Stomach (tissue), 9 donors: Measurements from ENCODE around the gene PRUNE2. TPM values are rescaled to one million over a fixed set of nuclear protein-coding genes. Genes with fewer than 3 reads are reported as not detected.

Experiments
- DNase-seq, 2 donors: peaks; one replicate each; pipeline versions ENCODE4 v3.0.0 to v3.0.0-alpha.2; 2013 to 2019
- H3K27ac ChIP-seq, 5 donors: fragments of 200-600 bp in 4 of 5; sonication (generic) in 4 of 5; one replicate each; pipeline ENCODE4 v1.5.1; 2013 to 2019; ENCODE audit warnings: mild to moderate bottlenecking in 1 of 5, moderate library complexity in 1 of 5
- H3K27me3 ChIP-seq, 3 donors: fragments of 200-600 bp; sonication (generic); one replicate each; pipeline ENCODE4 v1.5.1; 2017 to 2019; ENCODE audit warnings: mixed run types in 1 of 3
- H3K36me3 ChIP-seq, 4 donors: fragments of 200-600 bp; sonication (generic); 1 replicate in 3 of 4; 2 replicates in 1 of 4; pipeline ENCODE4 v1.5.1; 2016 to 2019
- H3K4me1 ChIP-seq, 4 donors: fragments of 200-600 bp; sonication (generic); one replicate each; pipeline ENCODE4 v1.5.1; 2016 to 2019
- H3K4me3 ChIP-seq, 4 donors: fragments of 200-600 bp; sonication (generic) in 3 of 4; one replicate each; pipeline ENCODE4 v1.5.1; 2016 to 2019; ENCODE audit warnings: mild to moderate bottlenecking in 1 of 4
- H3K9me3 ChIP-seq, 4 donors: fragments of 200-600 bp; sonication (generic); one replicate each; pipeline ENCODE4 v1.5.1; 2016 to 2019
- EP300 ChIP-seq: sonication (generic); formaldehyde crosslinking; IDR thresholded peaks from one replicate; pipeline ENCODE4 v1.6.1; 2017; ENCODE audit warnings: antibody characterized with exemption
- POLR2A ChIP-seq, 4 donors: fragments of 450-650 bp; IDR thresholded peaks; one replicate each; pipeline ENCODE4 v1.6.1; 2016; ENCODE audit warnings: antibody characterized with exemption in 4 of 4, control low read depth in 2 of 4, mild to moderate bottlenecking in 1 of 4, moderate library complexity in 1 of 4
- POLR2AphosphoS5 ChIP-seq, 3 donors: sonication (generic); formaldehyde crosslinking; IDR thresholded peaks; one replicate each; pipeline ENCODE4 v1.6.1; 2016; ENCODE audit warnings: antibody characterized with exemption in 3 of 3
- WGBS, 5 donors: extraction: QIAGEN DNeasy Blood & Tissue Kit in 3 of 5; methylation state at CpG; one replicate each; pipeline versions ENCODE4 v1.1.5 to v1.1.7; 2013 to 2018; 5-methylcytosine and 5-hydroxymethylcytosine counted together
- intact Hi-C: fragments of 100-400 bp; cut with DNase I; formaldehyde crosslinking; loops from one replicate; pipeline ENCODE4 v1.15.1; 2023; ENCODE audit warnings: low total_unique reads
- polyA plus RNA-seq, 3 donors: library from polyadenylated mRNA; stranded (reverse); fragments of 200-250 nt; gene quantifications; one replicate each; pipeline ENCODE4 v1.2.3, GENCODE V29; 2013
- total RNA-seq, 5 donors: library from RNA; depleted of rRNA; stranded (reverse); fragments of >200 nt; gene quantifications; one replicate each; pipeline versions ENCODE4 v1.1.0 to v1.2.3, GENCODE V29; 2014 to 2016
- TF ChIP-seq, protein P1 (sequence below), 7 experiments: fragments of 450-650 bp in 4 of 7; fragments of 200-600 bp in 3 of 7; sonication (generic) in 3 of 7; IDR thresholded peaks; one replicate each; pipeline ENCODE4 v1.5.1; 2016 to 2019; ENCODE audit warnings: antibody characterized with exemption in 7 of 7, control low read depth in 2 of 7, mild to moderate bottlenecking in 1 of 7
- donor health status: healthy with polysubstance abuse.
- donor health status: Bipolar disorder and iron deficiency.
- donor health status: healthy.

Gene PRUNE2
- total and polyA plus RNA-seq, 8 donors = 2.6 to 311 (median 75.4) TPM

DNA sequence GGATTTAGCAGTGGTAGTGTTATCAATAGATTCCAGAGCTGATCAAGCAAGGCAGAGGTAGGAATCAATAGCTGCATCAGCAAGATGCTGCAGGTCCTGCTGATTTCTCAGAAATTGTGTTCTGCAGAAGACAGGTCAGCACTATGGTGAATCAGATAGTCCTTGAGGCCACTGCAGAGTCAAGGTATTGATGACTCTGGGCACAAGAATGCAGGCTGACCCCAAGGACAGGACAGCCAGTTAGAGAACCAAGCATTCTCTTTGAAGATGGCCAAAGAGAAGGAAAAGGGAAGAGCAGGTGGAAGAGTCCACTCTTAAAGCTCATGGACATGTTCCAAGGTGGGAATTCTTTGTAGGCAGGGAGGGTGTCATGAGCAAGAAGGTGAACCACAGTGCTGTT lies 28.0 kb downstream of the PRUNE2 start:
- TF ChIP-seq, protein P1, sequence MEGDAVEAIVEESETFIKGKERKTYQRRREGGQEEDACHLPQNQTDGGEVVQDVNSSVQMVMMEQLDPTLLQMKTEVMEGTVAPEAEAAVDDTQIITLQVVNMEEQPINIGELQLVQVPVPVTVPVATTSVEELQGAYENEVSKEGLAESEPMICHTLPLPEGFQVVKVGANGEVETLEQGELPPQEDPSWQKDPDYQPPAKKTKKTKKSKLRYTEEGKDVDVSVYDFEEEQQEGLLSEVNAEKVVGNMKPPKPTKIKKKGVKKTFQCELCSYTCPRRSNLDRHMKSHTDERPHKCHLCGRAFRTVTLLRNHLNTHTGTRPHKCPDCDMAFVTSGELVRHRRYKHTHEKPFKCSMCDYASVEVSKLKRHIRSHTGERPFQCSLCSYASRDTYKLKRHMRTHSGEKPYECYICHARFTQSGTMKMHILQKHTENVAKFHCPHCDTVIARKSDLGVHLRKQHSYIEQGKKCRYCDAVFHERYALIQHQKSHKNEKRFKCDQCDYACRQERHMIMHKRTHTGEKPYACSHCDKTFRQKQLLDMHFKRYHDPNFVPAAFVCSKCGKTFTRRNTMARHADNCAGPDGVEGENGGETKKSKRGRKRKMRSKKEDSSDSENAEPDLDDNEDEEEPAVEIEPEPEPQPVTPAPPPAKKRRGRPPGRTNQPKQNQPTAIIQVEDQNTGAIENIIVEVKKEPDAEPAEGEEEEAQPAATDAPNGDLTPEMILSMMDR (IDR thresholded peaks at IDR 0.05) = no peak
- TF ChIP-seq POLR2AphosphoS5 (IDR thresholded peaks at IDR 0.05) (no peak), POLR2A (IDR thresholded peaks at IDR 0.05) (no peak), EP300 (no peak)
- H3K4me1 ChIP-seq = peaks cover 0 to 13% (median 0%) of the 10 kb centered on the region in 4 donors
- DNase-seq = no peak
- intact Hi-C loops = no loop called here
- no peaks in the 10 kb centered on the region for H3K27me3 ChIP-seq
- no peaks in the 10 kb centered on the region for H3K36me3 ChIP-seq
- H3K4me3 ChIP-seq = no peak overlapping the region
- no peaks in the 10 kb centered on the region for H3K9me3 ChIP-seq
- H3K27ac ChIP-seq = peak overlapping the region in 4 of 5 donors; percentile 27 to 85 (median 77)

DNA sequence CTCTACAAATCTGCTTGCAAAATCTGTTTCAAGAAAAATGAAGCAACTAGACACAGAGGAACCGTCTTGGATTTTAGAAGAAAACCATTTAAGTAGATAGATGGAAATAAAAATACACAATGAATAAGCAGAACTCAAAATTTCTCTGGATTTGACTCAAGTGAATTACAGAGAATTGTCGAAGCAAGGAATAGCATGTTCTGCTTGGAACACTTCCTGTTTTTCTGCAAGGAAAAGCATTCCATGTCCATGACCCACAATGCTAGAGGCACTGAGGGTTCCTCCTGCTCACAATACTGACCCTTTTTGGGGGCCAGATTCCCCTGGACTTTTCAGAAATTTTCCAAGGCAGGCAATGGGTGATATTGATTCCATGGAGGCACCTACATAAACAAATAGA lies 29.8 kb downstream of the PRUNE2 start:
- intact Hi-C loops = no loop called here
- H3K27ac ChIP-seq = peak overlapping the region in 4 of 5 donors; percentile 71 to 85 (median 77)

DNA sequence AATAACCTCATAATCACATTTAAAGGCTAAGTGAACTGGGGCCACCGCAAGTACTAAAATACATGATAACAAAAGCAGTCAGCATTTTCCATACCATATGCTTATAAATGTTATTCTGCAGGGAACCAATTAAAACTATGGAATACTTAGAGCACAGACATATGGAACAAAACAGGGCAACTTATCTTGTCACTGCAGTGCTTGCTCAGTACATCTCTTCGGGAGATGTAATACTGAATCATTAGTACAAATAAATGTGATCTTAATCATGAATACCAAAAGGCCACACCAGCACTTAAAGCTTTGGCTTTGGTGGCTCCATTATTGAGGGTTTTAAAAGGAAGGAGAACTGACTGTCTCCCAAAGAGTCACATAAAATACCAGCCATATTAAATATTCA lies 32.1 kb downstream of the PRUNE2 start:
- intact Hi-C loops = no loop called here
- 65 to 79% (median 75%) methylated on average over 2 of the region's 2 CpGs for WGBS, 5 donors
- Histone ChIP-seq H3K4me3 (no peak overlapping the region), H3K27me3 (peaks cover 0 to 10% (median 5%) of the 10 kb centered on the region in 3 donors), H3K36me3 (no peaks in the 10 kb centered on the region), H3K27ac (peak overlapping the region in 4 of 5 donors; percentile 71 to 85 (median 77)), H3K4me1 (peaks cover 0 to 20% (median 0%) of the 10 kb centered on the region in 4 donors), H3K9me3 (no peaks in the 10 kb centered on the region)
- no peak for DNase-seq
- TF ChIP-seq POLR2AphosphoS5 (IDR thresholded peaks at IDR 0.05) (no peak), EP300 (no peak), POLR2A (IDR thresholded peaks at IDR 0.05) (no peak)
- TF ChIP-seq, protein P1 (IDR thresholded peaks at IDR 0.05) = no peak

More for the DNA sequence above, 29.8 kb downstream of the PRUNE2 start:
- peaks cover 0 to 4% (median 0%) of the 10 kb centered on the region in 3 donors for H3K27me3 ChIP-seq
- WGBS, 5 donors = 35 to 75% (median 63%) methylated on average over 2 of the region's 2 CpGs
- H3K4me1 ChIP-seq = peaks cover 0 to 18% (median 0%) of the 10 kb centered on the region in 4 donors
- no peak overlapping the region for H3K4me3 ChIP-seq
- no peaks in the 10 kb centered on the region for H3K9me3 ChIP-seq
- TF ChIP-seq POLR2A (IDR thresholded peaks at IDR 0.05) (no peak), EP300 (peak; percentile 78), POLR2AphosphoS5 (IDR thresholded peaks at IDR 0.05) (peak; percentile 11 to 92 (median 68))
- TF ChIP-seq, protein P1 (IDR thresholded peaks at IDR 0.05) = no peak
- DNase-seq = no peak
- H3K36me3 ChIP-seq = no peaks in the 10 kb centered on the region

DNA sequence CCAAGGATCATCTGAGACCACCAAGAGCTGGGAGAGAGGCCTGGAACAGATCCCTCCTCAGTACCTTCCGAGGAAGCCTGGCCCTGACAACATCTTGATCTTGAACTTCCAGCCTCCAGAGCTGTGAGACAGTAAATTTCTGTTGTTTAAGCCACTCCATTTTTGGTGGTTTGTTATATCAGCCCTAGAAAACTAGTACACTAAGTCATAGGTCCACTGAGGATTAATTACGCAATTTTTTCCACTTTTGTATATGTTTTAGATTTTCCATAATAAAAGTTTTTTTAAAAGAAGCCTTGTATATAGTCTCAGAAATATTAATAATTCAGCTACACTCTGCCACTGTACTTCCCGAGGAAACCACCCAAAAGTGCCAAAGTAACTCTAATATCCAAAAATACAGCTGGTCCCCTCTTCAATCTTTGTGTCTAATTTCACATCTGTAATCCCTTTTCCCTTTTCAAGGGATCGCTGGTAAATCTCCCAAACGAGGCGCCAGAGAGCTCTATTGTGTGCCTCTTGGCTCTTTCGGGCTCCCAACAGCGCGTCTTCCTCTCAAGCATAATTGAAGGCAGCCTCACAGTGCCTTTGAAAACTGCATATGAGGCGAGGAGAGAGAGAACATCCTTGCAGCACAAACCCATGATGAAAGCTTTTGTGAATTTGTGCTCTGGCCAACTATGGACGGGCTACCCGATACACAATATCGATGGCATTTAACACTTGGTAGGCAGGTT lies 32.7 kb downstream of the PRUNE2 start:
- DNase-seq = peak in 1 of 2 donors; percentile 20
- peak overlapping the region in 4 of 5 donors; percentile 71 to 85 (median 77) for H3K27ac ChIP-seq
- no peak overlapping the region for H3K4me3 ChIP-seq
- no peaks in the 10 kb centered on the region for H3K9me3 ChIP-seq
- intact Hi-C loops = no loop called here
- H3K27me3 ChIP-seq = peaks cover 0 to 12% (median 7%) of the 10 kb centered on the region in 3 donors
- peaks cover 0 to 24% (median 1%) of the 10 kb centered on the region in 4 donors for H3K4me1 ChIP-seq
- H3K36me3 ChIP-seq = no peaks in the 10 kb centered on the region
- WGBS, 5 donors = 33 to 46% (median 44%) methylated on average over 13 of the region's 13 CpGs
- TF ChIP-seq EP300 = no peak
- no peak for TF ChIP-seq POLR2A (IDR thresholded peaks at IDR 0.05)
- TF ChIP-seq, protein P1 (IDR thresholded peaks at IDR 0.05) = no peak
- TF ChIP-seq POLR2AphosphoS5 (IDR thresholded peaks at IDR 0.05) = no peak
